GM23338 (cell line): ENCODE results near the gene LHX3. TPM values are rescaled to one million over a fixed set of nuclear protein-coding genes. Genes with fewer than 3 reads are reported as not detected.

Experiments used
- ATAC-seq: fragments of 200-7000 bp; cut with Tn5 transposase; 3 replicates; pipeline ENCODE4 v1.9.1; 2020
- DNase-seq: peaks from one replicate; pipeline ENCODE4 v3.0.0-alpha.2; 2015; ENCODE audit warnings: low spot score
- H2AFZ ChIP-seq: fragments of 200-600 bp; sonication (generic); 2 replicates; pipeline ENCODE4 v1.8.0; 2016; ENCODE audit warnings: antibody characterized with exemption, mild to moderate bottlenecking, moderate library complexity
- H3F3A ChIP-seq: fragments of 200-600 bp; sonication (generic); replicated peaks from 2 replicates; pipeline ENCODE4 v1.8.0; 2017; ENCODE audit warnings: antibody characterized with exemption, mixed run types, low read depth
- H3K27ac ChIP-seq: fragments of 200-600 bp; sonication (generic); 2 replicates; pipeline ENCODE4 v1.6.1; 2016; ENCODE audit warnings: low read depth
- H3K27me3 ChIP-seq: fragments of 200-600 bp; sonication (generic); 2 replicates; pipeline ENCODE4 v1.8.0; 2016; ENCODE audit warnings: mild to moderate bottlenecking, mixed run types, moderate library complexity; ENCODE audit not compliant: insufficient read depth
- H3K36me3 ChIP-seq: fragments of 200-600 bp; sonication (generic); 2 replicates; pipeline ENCODE4 v1.8.0; 2016; ENCODE audit warnings: mild to moderate bottlenecking; ENCODE audit not compliant: insufficient read depth
- H3K4me1 ChIP-seq: fragments of 200-600 bp; sonication (generic); 2 replicates; pipeline ENCODE4 v1.8.0; 2016; ENCODE audit warnings: mild to moderate bottlenecking, moderate library complexity; ENCODE audit not compliant: insufficient read depth
- H3K4me2 ChIP-seq: fragments of 200-600 bp; sonication (generic); 2 replicates; pipeline ENCODE4 v1.7.1; 2017; ENCODE audit warnings: mixed run types
- H3K4me3 ChIP-seq: fragments of 200-600 bp; sonication (generic); 2 replicates; pipeline ENCODE4 v1.6.1; 2016; ENCODE audit warnings: mixed run types
- H3K79me2 ChIP-seq: fragments of 200-600 bp; sonication (generic); replicated peaks from 2 replicates; pipeline ENCODE4 v1.8.0; 2017; ENCODE audit warnings: mild to moderate bottlenecking; ENCODE audit not compliant: insufficient read depth
- H3K9me2 ChIP-seq: fragments of 200-600 bp; sonication (generic); 2 replicates; pipeline ENCODE4 v1.8.0; 2017; ENCODE audit not compliant: insufficient read depth
- H4K20me1 ChIP-seq: fragments of 200-600 bp; sonication (generic); replicated peaks from 2 replicates; pipeline ENCODE4 v1.8.0; 2017; ENCODE audit warnings: mild to moderate bottlenecking; ENCODE audit not compliant: insufficient read depth
- H3K27ac Mint-ChIP-seq: 2 replicates; pipeline ENCODE4 v1.8.0; 2020; ENCODE audit warnings: inconsistent platforms, mild to moderate bottlenecking, moderate library complexity, mixed read lengths
- H3K27me3 Mint-ChIP-seq: 3 replicates; pipeline ENCODE4 v1.8.0; 2022; ENCODE audit warnings: low read depth, mild to moderate bottlenecking, moderate library complexity, mixed read lengths, inconsistent platforms; ENCODE audit not compliant: insufficient read depth, poor library complexity
- H3K36me3 Mint-ChIP-seq: 3 replicates; pipeline ENCODE4 v1.8.0; 2021; ENCODE audit warnings: low read depth, mild to moderate bottlenecking, inconsistent platforms, moderate library complexity, mixed read lengths
- H3K4me1 Mint-ChIP-seq: 3 replicates; pipeline ENCODE4 v1.8.0; 2020; ENCODE audit warnings: mild to moderate bottlenecking, inconsistent platforms, mixed read lengths
- H3K4me3 Mint-ChIP-seq: 3 replicates; pipeline ENCODE4 v1.8.0; 2021; ENCODE audit warnings: moderate library complexity, mild to moderate bottlenecking, inconsistent platforms, mixed read lengths
- H3K9me3 Mint-ChIP-seq: 3 replicates; pipeline ENCODE4 v1.8.0; 2020; ENCODE audit warnings: moderate library complexity, mild to moderate bottlenecking, inconsistent platforms, mixed read lengths
- CREB1 ChIP-seq: fragments of 250-450 bp; sonication (Bioruptor Pico); IDR thresholded peaks from 2 replicates; pipeline ENCODE4 v1.5.0; 2020; ENCODE audit warnings: low read depth, mild to moderate bottlenecking, moderate library complexity
- EZH2 ChIP-seq: fragments of 200-600 bp; sonication (generic); IDR thresholded peaks from one replicate; pipeline ENCODE4 v1.8.0; 2017; ENCODE audit warnings: antibody characterized with exemption, mild to moderate bottlenecking, low read depth; ENCODE audit not compliant: unreplicated experiment
- EZH2phosphoT487 ChIP-seq: fragments of 200-600 bp; sonication (generic); IDR thresholded peaks from one replicate; pipeline ENCODE4 v1.8.1; 2018; ENCODE audit warnings: antibody characterized with exemption; ENCODE audit not compliant: unreplicated experiment
- JUNB ChIP-seq: IDR thresholded peaks from one replicate; pipeline ENCODE4 v1.6.1; 2016; ENCODE audit warnings: antibody characterized with exemption; ENCODE audit not compliant: unreplicated experiment
- NANOG ChIP-seq: IDR thresholded peaks from 2 replicates; pipeline ENCODE4 v1.6.1; 2016; ENCODE audit warnings: antibody characterized with exemption, borderline replicate concordance
- REST ChIP-seq: IDR thresholded peaks from one replicate; pipeline ENCODE4 v1.6.1; 2018; ENCODE audit warnings: antibody characterized with exemption; ENCODE audit not compliant: unreplicated experiment
- STAT1 ChIP-seq: IDR thresholded peaks from one replicate; pipeline ENCODE4 v1.6.1; 2016; ENCODE audit warnings: antibody characterized with exemption; ENCODE audit not compliant: unreplicated experiment
- ZNF114 ChIP-seq: fragments of 250-450 bp; sonication (Bioruptor Pico); IDR thresholded peaks from 2 replicates; pipeline ENCODE4 v1.5.0; 2020; ENCODE audit warnings: mild to moderate bottlenecking, moderate library complexity
- ZNF331 ChIP-seq: fragments of 250-450 bp; sonication (Bioruptor Pico); IDR thresholded peaks from 2 replicates; pipeline ENCODE4 v1.5.0; 2020; ENCODE audit warnings: low read depth, mild to moderate bottlenecking, moderate library complexity
- ZNF462 ChIP-seq: fragments of 250-450 bp; sonication (Bioruptor Pico); IDR thresholded peaks from 2 replicates; pipeline ENCODE4 v1.5.0; 2020; ENCODE audit warnings: mild to moderate bottlenecking, moderate library complexity
- polyA plus RNA-seq: library from polyadenylated mRNA; unstranded; fragments of >200 nt; fragmentation: Nextera tagmentation; extraction: Ambion mirVana; gene quantifications from 2 replicates; pipeline ENCODE4 v1.2.1, GENCODE V29; 2016
- total RNA-seq: library from RNA; depleted of rRNA; stranded (reverse); fragments of >200 nt; shearing (Covaris generic); gene quantifications from 2 replicates; pipeline ENCODE4 v1.2.3, GENCODE V29; 2014
- TF ChIP-seq, protein P1 (sequence below): IDR thresholded peaks from 2 replicates; pipeline ENCODE4 v1.6.1; 2016; ENCODE audit warnings: antibody characterized with exemption
- TF ChIP-seq, protein P2 (sequence below), 2 experiments: fragments of 200-600 bp in 1 of 2; sonication (generic) in 1 of 2; conservative IDR thresholded peaks; 2 replicates each; pipeline versions ENCODE4 v1.5.1 to v1.6.1; 2016 to 2017; ENCODE audit warnings: antibody characterized with exemption in 2 of 2, low read depth in 2 of 2, mild to moderate bottlenecking in 2 of 2, moderate library complexity in 1 of 2

LHX3 gene
- total and polyA plus RNA-seq, 2 experiments from 2014 or later: 0.08 TPM; not detected in 1

DNA sequence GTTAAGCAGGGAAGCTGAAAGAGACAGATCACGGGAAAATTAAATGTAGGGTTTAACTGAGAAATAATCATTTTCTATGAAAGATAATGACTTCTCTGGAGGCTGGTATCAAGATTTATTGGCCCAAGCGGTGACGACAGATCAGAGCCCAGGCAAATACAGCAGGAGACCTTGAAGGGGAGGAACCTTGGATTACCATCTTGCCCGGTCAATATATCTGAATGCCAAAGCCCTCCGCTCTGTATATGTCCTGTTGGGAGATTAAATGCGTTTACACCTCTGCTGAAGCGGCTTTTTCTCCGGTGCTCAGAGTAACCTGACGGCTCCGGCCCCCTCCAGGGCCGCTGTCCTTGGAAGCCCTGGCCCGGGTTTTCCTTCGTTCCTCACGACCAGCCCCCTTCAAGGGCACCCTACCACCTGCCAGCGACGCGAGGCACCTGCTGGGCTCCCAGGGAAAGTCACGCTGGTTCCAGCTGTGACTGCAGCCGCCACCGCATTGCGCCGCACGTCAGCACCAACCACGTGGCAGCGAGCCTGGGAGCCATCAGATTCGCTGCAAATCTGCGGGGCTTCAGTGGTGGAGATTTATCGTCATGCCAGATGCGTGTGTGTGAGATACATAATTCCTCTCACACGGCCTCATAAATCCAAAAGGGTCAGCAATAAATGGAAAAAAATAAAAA, 45.1 kb upstream of the LHX3 start:
- Histone ChIP-seq H3K27ac (no peak overlapping the region), H4K20me1 (peaks cover under 1% of the 10 kb centered on the region; the same call in 1 of the 2 replicates), H3K4me3 (no peak overlapping the region), H3K79me2 (peaks cover under 1% of the 10 kb centered on the region; the same call in 1 of the 2 replicates), H3K9me2 (no peaks in the 10 kb centered on the region), H3K4me1 (no peaks in the 10 kb centered on the region), H3F3A (no peaks in the 10 kb centered on the region), H3K36me3 (no peaks in the 10 kb centered on the region), H3K4me2 (no peak overlapping the region), H3K27me3 (0 out of 2 replicates have a peak, but pooled peaks cover 8% of the 10 kb centered on the region), H2AFZ (no peak overlapping the region)
- ATAC-seq (no peak), DNase-seq (no peak)
- H3K27ac Mint-ChIP-seq: no peak overlapping the region
- H3K36me3 Mint-ChIP-seq: no peaks in the 10 kb centered on the region
- no peak for TF ChIP-seq ZNF114 (CRISPR knock-in tag)
- TF ChIP-seq ZNF462 (CRISPR knock-in tag): no peak
- no peak for TF ChIP-seq ZNF331 (CRISPR knock-in tag)
- TF ChIP-seq JUNB: no peak
- TF ChIP-seq, protein P1, sequence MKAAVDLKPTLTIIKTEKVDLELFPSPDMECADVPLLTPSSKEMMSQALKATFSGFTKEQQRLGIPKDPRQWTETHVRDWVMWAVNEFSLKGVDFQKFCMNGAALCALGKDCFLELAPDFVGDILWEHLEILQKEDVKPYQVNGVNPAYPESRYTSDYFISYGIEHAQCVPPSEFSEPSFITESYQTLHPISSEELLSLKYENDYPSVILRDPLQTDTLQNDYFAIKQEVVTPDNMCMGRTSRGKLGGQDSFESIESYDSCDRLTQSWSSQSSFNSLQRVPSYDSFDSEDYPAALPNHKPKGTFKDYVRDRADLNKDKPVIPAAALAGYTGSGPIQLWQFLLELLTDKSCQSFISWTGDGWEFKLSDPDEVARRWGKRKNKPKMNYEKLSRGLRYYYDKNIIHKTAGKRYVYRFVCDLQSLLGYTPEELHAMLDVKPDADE: no peak
- TF ChIP-seq STAT1: no peak
- TF ChIP-seq NANOG: no peak
- no peak for TF ChIP-seq EZH2phosphoT487
- no peak for TF ChIP-seq CREB1 (CRISPR knock-in tag)
- no peak for TF ChIP-seq REST
- TF ChIP-seq, protein P2, sequence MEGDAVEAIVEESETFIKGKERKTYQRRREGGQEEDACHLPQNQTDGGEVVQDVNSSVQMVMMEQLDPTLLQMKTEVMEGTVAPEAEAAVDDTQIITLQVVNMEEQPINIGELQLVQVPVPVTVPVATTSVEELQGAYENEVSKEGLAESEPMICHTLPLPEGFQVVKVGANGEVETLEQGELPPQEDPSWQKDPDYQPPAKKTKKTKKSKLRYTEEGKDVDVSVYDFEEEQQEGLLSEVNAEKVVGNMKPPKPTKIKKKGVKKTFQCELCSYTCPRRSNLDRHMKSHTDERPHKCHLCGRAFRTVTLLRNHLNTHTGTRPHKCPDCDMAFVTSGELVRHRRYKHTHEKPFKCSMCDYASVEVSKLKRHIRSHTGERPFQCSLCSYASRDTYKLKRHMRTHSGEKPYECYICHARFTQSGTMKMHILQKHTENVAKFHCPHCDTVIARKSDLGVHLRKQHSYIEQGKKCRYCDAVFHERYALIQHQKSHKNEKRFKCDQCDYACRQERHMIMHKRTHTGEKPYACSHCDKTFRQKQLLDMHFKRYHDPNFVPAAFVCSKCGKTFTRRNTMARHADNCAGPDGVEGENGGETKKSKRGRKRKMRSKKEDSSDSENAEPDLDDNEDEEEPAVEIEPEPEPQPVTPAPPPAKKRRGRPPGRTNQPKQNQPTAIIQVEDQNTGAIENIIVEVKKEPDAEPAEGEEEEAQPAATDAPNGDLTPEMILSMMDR (conservative IDR thresholded peaks at IDR 0.05; ENCODE audit: low read depth in 2 of 2): no peak
- no peak for TF ChIP-seq EZH2
- H3K4me3 Mint-ChIP-seq: no peak overlapping the region
- peaks cover 16% of the 10 kb centered on the region for H3K4me1 Mint-ChIP-seq
- H3K27me3 Mint-ChIP-seq: peaks cover 18% of the 10 kb centered on the region
- no peaks in the 10 kb centered on the region for H3K9me3 Mint-ChIP-seq
